NCI-H1436 treated with DMSO at 0.1 percent for 48 hours (cell line): ENCODE results near the gene ST8SIA6.
"Not testable (repeated sequence)": the region's sequence is repeated elsewhere in the genome, so short reads cannot be mapped to it uniquely, and the experiment has no call there.

Experiments used
- DNase-seq: peaks from one replicate; lab custom pipeline; 2025; lab: John Stamatoyannopoulos, UW

The ST8SIA6 gene, protein sequence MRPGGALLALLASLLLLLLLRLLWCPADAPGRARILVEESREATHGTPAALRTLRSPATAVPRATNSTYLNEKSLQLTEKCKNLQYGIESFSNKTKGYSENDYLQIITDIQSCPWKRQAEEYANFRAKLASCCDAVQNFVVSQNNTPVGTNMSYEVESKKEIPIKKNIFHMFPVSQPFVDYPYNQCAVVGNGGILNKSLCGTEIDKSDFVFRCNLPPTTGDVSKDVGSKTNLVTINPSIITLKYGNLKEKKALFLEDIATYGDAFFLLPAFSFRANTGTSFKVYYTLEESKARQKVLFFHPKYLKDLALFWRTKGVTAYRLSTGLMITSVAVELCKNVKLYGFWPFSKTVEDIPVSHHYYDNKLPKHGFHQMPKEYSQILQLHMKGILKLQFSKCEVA

GRCh38 chr10:17454161-17455014 is at the start of gene ST8SIA6:
Gene ST8SIA6, minus strand, starts transcription at chr10:17454595. Its CDS starts 340 bp downstream, at chr10:17454255.
- no peak for DNase-seq

DNA sequence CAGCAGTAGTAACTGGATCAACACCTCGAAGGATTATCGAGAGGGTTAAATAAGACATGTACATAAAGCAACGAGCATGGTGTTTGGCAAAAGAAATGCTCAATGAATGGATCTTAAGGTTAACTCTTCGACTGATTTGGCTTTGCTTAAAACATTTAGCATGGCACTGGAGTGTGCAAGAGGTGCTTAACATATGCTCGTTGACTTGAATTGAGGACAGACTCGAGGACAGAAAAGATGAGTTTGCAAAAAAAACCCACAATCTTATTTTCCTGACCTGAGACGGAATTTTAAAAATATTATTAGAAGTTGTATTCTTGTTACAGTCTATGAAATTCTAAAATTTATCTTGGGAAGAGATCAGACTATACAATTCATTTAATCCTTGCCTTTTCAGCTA is 49.4 kb upstream of the ST8SIA6 start:
- DNase-seq, result no peak

DNA sequence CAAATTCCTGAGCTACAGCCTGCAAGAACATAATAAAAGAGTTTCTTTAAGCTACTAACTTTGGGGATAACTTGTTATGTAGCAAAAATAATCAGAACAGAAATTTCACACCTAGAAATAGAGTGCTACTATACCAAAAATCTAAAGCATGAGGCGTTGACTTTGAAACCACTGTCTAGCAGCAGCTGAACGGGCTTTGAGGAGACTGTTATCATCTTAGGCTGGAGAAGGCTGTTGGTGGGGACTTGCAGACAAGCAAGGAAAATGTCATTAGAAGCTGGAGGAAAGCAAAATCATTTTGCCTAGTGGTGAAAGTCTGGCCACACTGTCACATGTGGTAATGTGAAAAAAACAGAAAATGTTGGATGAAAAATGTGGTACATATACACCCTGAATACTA is 48.4 kb upstream of the ST8SIA6 start:
- DNase-seq, result no peak

- DNase-seq, result not testable (repeated sequence)
Observed at GRCh38 chr10:17499014-17499413, 44.6 kb upstream of the ST8SIA6 start.

- DNase-seq, result no peak
Observed at GRCh38 chr10:17497446-17498030, 43.1 kb upstream of the ST8SIA6 start.

DNA sequence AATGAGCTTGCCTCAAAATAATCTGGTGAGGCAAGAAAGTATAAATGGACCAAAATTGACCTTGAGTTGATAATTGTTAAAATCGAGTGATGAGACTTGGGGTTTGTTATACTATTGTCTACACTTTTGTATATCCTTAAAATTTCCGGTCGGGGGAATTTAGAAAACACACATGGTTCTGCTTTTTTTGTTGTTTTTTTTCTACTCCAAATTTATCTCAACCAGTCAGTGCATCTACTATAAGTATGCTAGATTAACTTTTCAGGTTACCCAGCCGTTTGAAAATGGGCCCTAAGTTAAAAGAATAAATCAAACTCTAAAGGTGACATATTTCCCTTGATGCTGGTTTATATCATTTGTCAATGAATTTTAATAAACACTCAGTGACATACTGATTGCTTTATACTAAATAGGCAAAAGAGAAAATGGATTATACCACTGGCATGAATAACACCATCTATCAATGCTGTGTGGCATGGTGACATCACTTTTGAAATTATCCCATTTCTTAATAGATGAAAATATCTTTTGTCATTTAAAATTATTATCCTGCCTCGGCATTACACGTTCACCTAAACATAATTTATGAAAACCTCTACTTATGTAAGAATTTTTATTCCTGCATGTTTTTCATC is 40.3 kb upstream of the ST8SIA6 start:
- DNase-seq, result no peak

GRCh38 chr10:17488848-17489247 is 34.5 kb upstream of the ST8SIA6 start:
- no peak for DNase-seq

DNA sequence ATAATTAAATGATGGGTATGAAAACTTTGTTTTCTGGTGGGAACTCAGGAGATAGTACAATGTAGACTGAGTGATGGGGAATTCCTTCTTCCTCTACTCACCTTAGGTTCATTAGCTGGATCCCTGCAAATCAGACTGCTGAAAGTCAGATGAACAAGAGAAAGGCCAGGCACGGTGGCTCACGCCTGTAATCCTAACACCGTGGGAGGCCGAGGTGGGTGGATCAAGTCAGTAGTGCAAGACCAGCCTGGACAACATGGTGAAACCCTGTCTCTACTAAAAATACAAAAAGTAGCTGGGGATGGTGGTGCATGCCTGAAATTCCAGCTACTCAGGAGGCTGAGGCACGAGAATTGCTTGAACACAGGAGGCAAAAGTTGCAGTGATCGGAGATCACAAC is 28.7 kb upstream of the ST8SIA6 start:
- no peak for DNase-seq

DNA sequence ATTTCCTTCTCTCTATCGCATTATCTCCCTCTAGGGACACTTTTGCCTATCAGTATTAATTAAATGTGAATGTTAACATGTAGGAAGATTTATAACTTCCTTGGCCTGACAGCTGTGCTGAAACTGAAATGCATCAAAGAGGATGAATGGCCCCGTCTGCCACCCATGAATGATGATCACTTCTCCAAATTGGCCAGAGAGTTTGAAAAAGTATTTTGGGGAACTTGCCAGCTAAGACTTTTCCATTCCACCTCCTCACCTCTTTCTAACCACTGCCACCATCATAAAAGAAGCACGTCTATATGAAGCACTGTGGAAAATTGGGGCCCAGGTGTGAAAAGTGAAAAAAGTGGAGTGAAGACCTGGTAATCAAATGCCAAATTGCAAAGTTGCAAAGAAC is 25.4 kb upstream of the ST8SIA6 start:
- no peak for DNase-seq

DNA sequence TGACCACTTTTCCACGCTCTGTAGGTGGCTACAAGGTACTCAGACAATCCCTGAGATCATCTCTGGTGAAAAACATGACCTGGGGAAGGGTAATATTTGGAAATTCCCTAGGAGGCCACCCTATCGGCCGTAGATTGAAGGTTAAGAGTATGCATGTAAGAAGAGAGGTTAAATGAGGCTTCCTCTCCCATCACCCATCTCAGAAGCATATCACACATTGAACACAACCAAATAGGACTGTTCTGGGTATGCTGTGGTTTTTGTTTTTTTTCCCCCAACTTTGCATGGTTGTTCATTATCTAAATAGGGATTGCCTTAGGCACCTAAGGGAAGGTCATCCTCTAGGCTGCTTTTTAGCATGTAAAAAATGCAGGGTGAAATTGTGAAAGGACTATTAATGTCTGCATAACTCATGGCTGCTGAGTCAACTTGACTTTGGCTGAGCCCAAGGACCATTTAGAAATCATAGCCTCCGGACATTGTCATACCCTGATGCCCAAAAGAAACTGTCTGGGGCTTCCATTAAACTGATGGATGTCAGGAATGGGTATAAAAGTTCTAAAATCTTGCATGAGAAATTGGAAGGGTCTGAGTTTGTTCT is 24.7 kb upstream of the ST8SIA6 start:
- no peak for DNase-seq

DNA sequence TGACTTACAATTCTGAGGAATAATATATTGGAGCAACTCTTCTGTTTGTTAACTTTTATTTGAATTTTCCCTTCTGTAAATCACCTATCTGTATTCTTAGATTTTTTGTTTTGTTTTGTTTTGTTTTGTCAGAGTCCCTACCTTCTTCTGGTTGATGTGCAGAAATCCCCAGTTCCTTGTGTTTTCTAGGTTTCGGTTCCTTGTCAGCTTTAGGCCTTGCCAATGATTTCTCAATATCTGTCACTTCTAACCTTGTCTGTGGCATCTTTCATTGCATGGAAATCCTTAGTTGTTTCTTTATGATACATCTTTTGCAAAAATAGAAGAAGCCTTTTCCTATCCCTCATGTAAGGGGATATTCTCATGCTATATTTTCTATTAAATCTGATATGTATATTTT is 21.7 kb upstream of the ST8SIA6 start:
- no peak for DNase-seq

GRCh38 chr10:17475661-17476060 is 21.3 kb upstream of the ST8SIA6 start:
- DNase-seq, result no peak

GRCh38 chr10:17474595-17475323 is 20.4 kb upstream of the ST8SIA6 start:
- no peak for DNase-seq

DNA sequence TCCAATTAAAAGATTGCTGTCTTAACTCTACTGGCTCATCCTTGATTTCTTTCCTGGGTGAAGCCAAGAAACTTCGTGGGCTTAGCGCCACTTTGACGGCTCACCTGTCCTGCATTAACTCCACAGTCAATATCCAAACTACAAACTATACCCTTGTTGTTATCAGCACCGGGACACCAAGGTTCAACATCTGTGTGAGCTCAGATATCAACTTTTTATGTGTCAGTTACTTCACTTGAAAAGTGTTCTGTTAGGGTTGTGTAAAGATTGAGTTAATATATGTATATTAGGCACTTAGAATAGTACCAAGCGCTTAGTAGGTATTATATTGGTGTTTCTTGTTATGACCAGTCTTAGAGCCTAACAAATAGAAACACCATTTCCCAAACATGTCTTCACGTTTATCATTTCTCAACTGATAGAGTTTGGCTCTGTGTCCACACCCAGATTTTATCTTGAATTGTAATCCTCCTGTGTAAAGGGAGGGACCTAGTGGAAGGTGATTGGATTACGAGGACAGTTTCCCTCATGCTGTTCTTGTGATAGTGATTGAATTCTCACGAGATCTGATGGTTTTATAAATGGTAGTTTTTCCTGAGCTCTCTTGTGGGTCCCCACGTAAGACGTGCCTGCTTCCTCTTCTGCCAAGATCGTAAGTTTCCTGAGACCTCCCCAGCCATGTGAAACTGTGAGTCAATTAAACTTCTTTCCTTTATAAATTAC is 19.0 kb upstream of the ST8SIA6 start:
- DNase-seq, result no peak

DNA sequence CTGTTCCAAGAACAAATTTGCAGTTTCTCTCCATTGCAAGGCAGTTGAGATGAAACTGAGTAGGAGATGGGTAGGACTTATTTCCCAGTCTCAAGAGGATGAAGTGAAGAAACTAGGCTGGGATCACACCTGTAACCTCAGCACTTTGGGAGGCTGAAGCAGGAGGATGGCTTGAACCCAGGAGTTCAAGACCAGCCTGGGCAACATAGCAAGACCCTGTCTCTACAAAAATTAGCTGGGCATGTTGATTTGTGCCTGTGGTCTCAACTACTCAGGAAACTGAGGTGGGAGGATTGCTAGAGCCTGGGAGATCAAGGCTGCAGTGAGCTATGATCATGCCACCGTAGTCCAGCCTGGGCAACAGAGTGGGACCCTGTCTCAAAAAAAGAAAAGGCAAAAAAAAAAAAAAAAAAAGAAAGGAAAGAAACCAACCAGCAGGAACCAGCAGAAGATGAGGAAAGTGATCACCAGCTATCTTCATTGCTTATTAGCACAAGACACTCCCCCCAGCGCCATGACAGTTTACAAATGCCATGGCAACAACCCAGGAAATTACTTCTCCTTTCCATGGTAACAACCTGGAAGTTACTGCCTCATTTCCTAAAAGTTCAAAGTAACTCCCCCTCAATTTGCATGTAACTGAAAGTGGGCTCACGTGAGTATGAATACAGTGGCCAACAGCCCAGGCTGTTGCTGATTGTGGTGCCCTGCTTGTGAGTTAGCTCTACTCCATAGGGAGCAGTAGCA is 18.3 kb upstream of the ST8SIA6 start:
- no peak for DNase-seq

- DNase-seq, result no peak
Observed at GRCh38 chr10:17470246-17470645, 15.9 kb upstream of the ST8SIA6 start.

DNA sequence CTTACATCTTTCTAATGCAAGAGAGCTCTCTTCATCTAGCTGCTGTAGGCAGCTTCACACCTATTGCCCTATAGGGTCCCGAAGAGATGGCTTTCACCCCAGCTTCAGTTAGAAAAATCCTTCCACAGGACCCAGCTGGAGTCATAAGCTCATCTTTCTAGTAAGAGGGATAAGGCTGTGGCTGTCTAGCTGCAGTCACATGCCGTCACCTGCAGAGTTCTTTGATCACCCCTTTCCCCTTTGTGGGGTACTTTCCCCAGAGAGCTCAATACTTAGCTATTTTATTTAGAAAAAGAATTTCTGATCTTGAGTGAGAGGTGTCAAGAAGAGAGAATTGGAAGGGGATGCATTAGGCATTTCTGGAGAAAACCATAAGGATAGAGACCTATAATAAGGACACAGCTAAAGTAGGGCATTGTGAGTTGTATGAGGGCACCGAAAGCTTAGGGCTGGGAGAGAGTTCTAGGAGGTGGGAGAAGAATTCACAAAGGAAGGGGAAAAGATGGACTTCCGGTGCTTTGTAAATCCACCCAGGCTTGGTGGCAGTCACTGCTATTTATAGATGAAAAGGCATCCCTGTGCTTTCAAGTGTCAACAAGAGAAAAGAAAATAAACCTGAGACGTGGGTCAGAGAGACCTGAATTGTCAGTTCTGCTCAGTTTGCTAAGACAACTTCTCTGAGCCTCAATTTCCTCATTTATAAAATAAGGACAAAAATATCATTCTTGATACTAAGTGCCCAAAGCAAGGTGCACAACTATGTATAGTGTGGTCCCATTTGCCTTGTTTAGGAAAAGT is 11.1 kb upstream of the ST8SIA6 start:
- DNase-seq, result no peak

DNA sequence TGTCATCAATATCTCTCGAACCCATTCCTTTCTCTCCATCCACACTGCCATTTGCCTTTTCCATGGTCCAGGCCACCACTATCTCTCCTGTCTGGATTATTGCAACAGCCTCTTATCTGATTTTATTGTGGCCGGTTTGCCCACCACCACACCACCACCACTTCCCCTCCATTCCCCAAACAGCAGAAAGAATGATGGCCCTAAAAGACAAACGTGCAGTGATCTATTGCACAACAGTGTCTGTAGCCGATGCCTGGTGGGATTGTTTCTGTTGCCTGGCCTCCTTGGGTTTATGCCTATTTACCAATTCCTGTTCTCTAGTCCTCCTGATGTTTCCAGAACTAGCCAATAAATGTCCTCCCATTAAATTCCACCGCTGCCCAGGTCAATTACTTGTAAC is 10.2 kb upstream of the ST8SIA6 start:
- DNase-seq, result no peak

- no peak for DNase-seq
Observed at GRCh38 chr10:17460756-17461155, 6.4 kb upstream of the ST8SIA6 start.
